Measurements from ENCODE around the gene DSCAML1. TPM values are rescaled to one million over a fixed set of nuclear protein-coding genes. Genes with fewer than 3 reads are reported as not detected.

DSCAML1 gene
- total and polyA plus RNA-seq, 2 of the 8 experiments (the other 6 are each of a cell fraction or from before 2014, with no cell fraction given): 0.19 to 0.24 TPM

- Histone ChIP-seq H2BK120ac (replicated peaks; ENCODE audit: low read depth, low read length) (no peak overlapping the region), H2AFZ (ENCODE audit: low read length) (no peak overlapping the region), H3K4me2 (ENCODE audit: insufficient read depth in 1 of 2, low read depth in 2 of 2, low read length in 2 of 2) (no peak overlapping the region), H3K56ac (replicated peaks; ENCODE audit: insufficient read length, low read depth, low read length) (no peak overlapping the region), H4K20me1 (replicated peaks in 1 of 2; ENCODE audit: control insufficient read depth in 1 of 2, insufficient read depth in 2 of 2, low read length in 2 of 2) (no peaks in the 10 kb centered on the region), H4K5ac (ENCODE audit: insufficient read length, low read depth, low read length) (no peak overlapping the region), H3K27me3 (replicated peaks in 1 of 4; ENCODE audit: control insufficient read depth in 3 of 4, extremely low read depth in 1 of 4, insufficient read depth in 3 of 4, low read length in 3 of 4) (no peaks in the 10 kb centered on the region), H2AK5ac (ENCODE audit: low read depth, low read length) (no peak overlapping the region), H3K79me1 (ENCODE audit: low read depth, low read length) (no peaks in the 10 kb centered on the region), H3K36me3 (ENCODE audit: control insufficient read depth in 2 of 4, insufficient read depth in 4 of 4, low read length in 3 of 4) (no peaks in the 10 kb centered on the region), H2BK5ac (ENCODE audit: low read depth, low read length) (no peak overlapping the region), H3K23ac (ENCODE audit: insufficient read length) (no peak overlapping the region), H4K8ac (ENCODE audit: extremely low read depth, insufficient read depth, low read length) (no peak overlapping the region), H2BK12ac (ENCODE audit: low read depth, low read length) (no peak overlapping the region), H3K23me2 (ENCODE audit: low read depth, low read length) (peaks cover 8% of the 10 kb centered on the region), H3K4ac (replicated peaks; ENCODE audit: insufficient read length, low read depth, low read length) (no peak overlapping the region), H3K9ac (replicated peaks in 1 of 4; ENCODE audit: extremely low read depth in 1 of 4, low read depth in 3 of 4, low read length in 3 of 4) (no peak overlapping the region), H3K4me3 (ENCODE audit: extremely low read depth in 1 of 4, insufficient read depth in 2 of 4, low read depth in 3 of 4, low read length in 4 of 4) (no peak overlapping the region), H2BK15ac (ENCODE audit: low read length) (no peak overlapping the region), H3K18ac (ENCODE audit: extremely low read depth, low read length) (no peak overlapping the region), H3K14ac (ENCODE audit: insufficient read length) (no peak overlapping the region), H3K4me1 (replicated peaks in 1 of 4; ENCODE audit: control insufficient read depth in 3 of 4, insufficient read depth in 4 of 4, low read length in 3 of 4) (peaks cover 0 to 7% (median 4%) of the 10 kb centered on the region in 4 experiments; a peak in 6 of 7 replicates), H2BK20ac (ENCODE audit: low read length) (no peak overlapping the region), H3K9me3 (ENCODE audit: insufficient read depth in 2 of 2, low read depth in 1 of 2, low read length in 1 of 2) (no peaks in the 10 kb centered on the region), H3K79me2 (ENCODE audit: control insufficient read depth in 1 of 2, insufficient read depth in 2 of 2, low read length in 2 of 2) (no peaks in the 10 kb centered on the region), H3K27ac (ENCODE audit: low read depth, low read length) (no peak overlapping the region), H4K91ac (replicated peaks; ENCODE audit: insufficient read length, low read length) (no peak overlapping the region)
- ChIA-PET POLR2A (ENCODE audit: partially characterized antibody) (no interaction called here), CTCF (ENCODE audit: partially characterized antibody) (interaction anchor here (0.7 to 10.9 kb wide), 5 partner anchors 12 to 384 kb away, joined by 3 to 142 read pairs (median 4); no protein-coding TSS in a partner anchor)
- 96% methylated on average over 7 of the region's 7 CpGs; no CpG with 5 or more reads in 1 of the 2 experiments for WGBS, 2 experiments (ENCODE audit: extremely low coverage in 1 of 2, insufficient coverage in 1 of 2, insufficient read length in 1 of 2, insufficient replicate concordance in 2 of 2, low coverage in 1 of 2, low lambda C conversion rate in 2 of 2, missing lambda C conversion rate in 1 of 2)
- no peak for FAIRE-seq
- TF ChIP-seq NRF1 (IDR thresholded peaks at IDR 0.05; ENCODE audit: low read depth, low read length): no peak
- TF ChIP-seq RAD21 (IDR thresholded peaks at IDR 0.05 in 1 of 2, conservative IDR thresholded peaks at IDR 0.05 in 1 of 2; ENCODE audit: low read depth in 2 of 2, low read length in 2 of 2): no peak
- no peak for TF ChIP-seq FOSL1 (IDR thresholded peaks at IDR 0.05; ENCODE audit: insufficient read depth, low read depth, low read length)
- TF ChIP-seq TBP (IDR thresholded peaks at IDR 0.05; ENCODE audit: low read depth, low read length): no peak
- no peak for TF ChIP-seq SUZ12 (IDR thresholded peaks at IDR 0.05; ENCODE audit: low read length)
- TF ChIP-seq RBBP5 (IDR thresholded peaks at IDR 0.05; ENCODE audit: borderline replicate concordance, low read depth, low read length): no peak
- no peak for TF ChIP-seq EGR1 (IDR thresholded peaks at IDR 0.05; ENCODE audit: borderline replicate concordance, low read depth, low read length)
- TF ChIP-seq GTF2F1 (IDR thresholded peaks at IDR 0.05; ENCODE audit: borderline replicate concordance, low read depth, low read length): no peak
- TF ChIP-seq PHF8 (conservative IDR thresholded peaks at IDR 0.05; ENCODE audit: low read depth, low read length): no peak
- no peak for TF ChIP-seq ATF2 (IDR thresholded peaks at IDR 0.05; ENCODE audit: low read length)
- TF ChIP-seq JUN (IDR thresholded peaks at IDR 0.05; ENCODE audit: low read depth, low read length): no peak
- DNase-seq (ENCODE audit: low read depth in 1 of 2, low spot score in 2 of 2): no peak
These were observed 365.6 kb downstream of the DSCAML1 start for GRCh38 chr11:117431436-117431835.

Measured in H1 (cell line).